AG04449 (cell line): ENCODE results near the gene ABCA7.

Experiments
- CTCF ChIA-PET: fragments of 350-600 bp; formaldehyde crosslinking; extraction: SDS; loops from one replicate; lab custom pipeline; 2021; ENCODE audit warnings: antibody characterized with exemption; lab: Yijun Ruan, JAX
- POLR2A ChIA-PET: fragments of 400-600, 350-600 bp; formaldehyde crosslinking; extraction: SDS; loops from one replicate; lab custom pipeline; 2020; ENCODE audit warnings: antibody characterized with exemption, inconsistent platforms; lab: Yijun Ruan, JAX
- DNase-seq: peaks from one replicate; pipeline ENCODE4 v3.0.0-alpha.2; 2010; ENCODE audit warnings: low read depth, low spot score
- H3K4me3 ChIP-seq: 2 replicates; pipeline ENCODE4 v1.5.1; 2011; ENCODE audit warnings: low read depth, mild to moderate bottlenecking, control low read depth, low read length
- CTCF ChIP-seq: IDR thresholded peaks from one replicate; pipeline ENCODE4 v1.5.1; 2011; ENCODE audit warnings: mild to moderate bottlenecking, moderate library complexity, low read length, control low read depth, inconsistent platforms; ENCODE audit not compliant: insufficient read depth; ENCODE audit errors: missing control alignments

Gene ABCA7

GRCh38 chr19:1042689-1043511, 3.0 kb downstream of the ABCA7 start:
- no peak overlapping the region for H3K4me3 ChIP-seq
- ChIA-PET POLR2A (interaction anchor here (0.6 to 7.8 kb wide), 5 partner anchors 11 to 60 kb away, joined by 3 to 104 read pairs (median 4); partner anchors contain the start of gene CNN2), CTCF (interaction anchor here (0.9 kb wide), 1 partner anchor 15 kb away, joined by 4 read pairs; no protein-coding TSS in a partner anchor)
- TF ChIP-seq CTCF, result no peak
- no peak for DNase-seq

- CTCF ChIA-PET, result interaction anchor here (0.7 kb wide), 1 partner anchor 149 kb away, joined by 4 read pairs; no protein-coding TSS in a partner anchor
- DNase-seq, result no peak
- no peak overlapping the region for H3K4me3 ChIP-seq
- POLR2A ChIA-PET, result no interaction called here
- no peak for TF ChIP-seq CTCF
Measured at GRCh38 chr19:1045247-1045603, 5.3 kb downstream of the ABCA7 start.

GRCh38 chr19:1046117-1046626, 6.3 kb downstream of the ABCA7 start:
- ChIA-PET POLR2A (no interaction called here), CTCF (no interaction called here)
- no peak for TF ChIP-seq CTCF
- H3K4me3 ChIP-seq, result no peak overlapping the region
- no peak for DNase-seq

- DNase-seq, result no peak
- no peak for TF ChIP-seq CTCF
- POLR2A ChIA-PET, result no interaction called here
- CTCF ChIA-PET, result interaction anchor here (1.9 kb wide), 1 partner anchor 18 kb away, joined by 6 read pairs; no protein-coding TSS in a partner anchor
- H3K4me3 ChIP-seq, result no peak overlapping the region
Measured at GRCh38 chr19:1046836-1047695, 7.2 kb downstream of the ABCA7 start.

- CTCF ChIA-PET, result interaction anchor here (1.9 kb wide), 1 partner anchor 18 kb away, joined by 6 read pairs; no protein-coding TSS in a partner anchor
- POLR2A ChIA-PET, result no interaction called here
- no peak for DNase-seq
- no peak for TF ChIP-seq CTCF
- H3K4me3 ChIP-seq, result no peak overlapping the region
Measured at GRCh38 chr19:1047696-1048147, 7.8 kb downstream of the ABCA7 start.
